Neural cell (in vitro differentiated cells): ENCODE measurements around the gene WIZ.

ENCODE experiments used
- CTCF ChIP-seq: fragments of 450-650 bp; IDR thresholded peaks from 2 replicates; pipeline ENCODE4 v1.5.1; 2014; ENCODE audit warnings: antibody characterized with exemption, mild to moderate bottlenecking, moderate library complexity; ENCODE audit not compliant: poor library complexity, severe bottlenecking
- EZH2 ChIP-seq: fragments of 200-600, 300-800 bp; shearing (Covaris generic), sonication (generic); IDR thresholded peaks from 2 replicates; pipeline ENCODE4 v1.6.1; 2014; ENCODE audit warnings: antibody characterized with exemption, low read length, borderline replicate concordance, mild to moderate bottlenecking; ENCODE audit not compliant: insufficient read depth, poor library complexity, severe bottlenecking
- MXI1 ChIP-seq: fragments of 450-650 bp; conservative IDR thresholded peaks from 2 replicates; pipeline ENCODE4 v1.6.1; 2014; ENCODE audit warnings: antibody characterized with exemption, mild to moderate bottlenecking; ENCODE audit not compliant: poor library complexity, severe bottlenecking
- POLR2AphosphoS5 ChIP-seq: IDR thresholded peaks from 2 replicates; pipeline ENCODE4 v1.6.1; 2012
- REST ChIP-seq: IDR thresholded peaks from 2 replicates; pipeline ENCODE4 v1.6.1; 2012; ENCODE audit warnings: borderline replicate concordance
- SMC3 ChIP-seq: fragments of 450-650 bp; conservative IDR thresholded peaks from 2 replicates; pipeline ENCODE4 v1.6.1; 2014; ENCODE audit warnings: antibody characterized with exemption, mild to moderate bottlenecking, moderate library complexity; ENCODE audit not compliant: poor library complexity
- TAF1 ChIP-seq: IDR thresholded peaks from 2 replicates; pipeline ENCODE4 v1.6.1; 2012; ENCODE audit warnings: low read depth

GRCh38 chr19:15423130-15423529 is 26.6 kb downstream of the WIZ start:
- TF ChIP-seq CTCF: no peak
- TF ChIP-seq MXI1: no peak
- no peak for TF ChIP-seq EZH2
- no peak for TF ChIP-seq REST
- no peak for TF ChIP-seq SMC3
- TF ChIP-seq POLR2AphosphoS5: no peak
- TF ChIP-seq TAF1: no peak
